Breast epithelium (tissue), 4 donors: ENCODE results near the gene HOXB7. TPM values are rescaled to one million over a fixed set of nuclear protein-coding genes. Genes with fewer than 3 reads are reported as not detected.

Source experiments
- DNase-seq, 2 donors: peaks; one replicate each; pipeline ENCODE4 v3.0.0-alpha.2; 2019; ENCODE audit warnings: low spot score in 2 of 2
- H3K27ac ChIP-seq, 2 donors: fragments of 200-600 bp; sonication (generic) in 1 of 2; one replicate each; pipeline ENCODE4 v1.5.1; 2016 to 2019; ENCODE audit warnings: mild to moderate bottlenecking in 1 of 2
- H3K27me3 ChIP-seq, 2 donors: fragments of 200-600 bp; sonication (generic) in 1 of 2; one replicate each; pipeline versions ENCODE4 v1.5.1 to v1.6.0; 2017 to 2019; ENCODE audit warnings: control low read depth in 1 of 2, mild to moderate bottlenecking in 1 of 2
- H3K36me3 ChIP-seq: fragments of 200-600 bp; one replicate; pipeline ENCODE4 v1.5.1; 2019
- H3K4me1 ChIP-seq, 2 donors: fragments of 200-600 bp; sonication (generic); one replicate each; pipeline ENCODE4 v1.5.1; 2016 to 2019; ENCODE audit warnings: control low read depth in 1 of 2
- H3K4me3 ChIP-seq, 3 donors: fragments of 200-600 bp; sonication (generic); 1 replicate in 2 of 3; 2 replicates in 1 of 3; pipeline ENCODE4 v1.5.1; 2016 to 2019; ENCODE audit warnings: mild to moderate bottlenecking in 3 of 3, moderate library complexity in 2 of 3
- H3K9me3 ChIP-seq, 2 donors: fragments of 200-600 bp; sonication (generic) in 1 of 2; one replicate each; pipeline ENCODE4 v1.5.1; 2016 to 2019; ENCODE audit warnings: control low read depth in 1 of 2
- CTCF ChIP-seq, 3 donors: fragments of 450-650 bp; IDR thresholded peaks; one replicate each; pipeline ENCODE4 v1.5.1; 2016 to 2017; ENCODE audit warnings: antibody characterized with exemption in 3 of 3, mild to moderate bottlenecking in 3 of 3, moderate library complexity in 3 of 3
- POLR2A ChIP-seq: fragments of 450-650 bp; IDR thresholded peaks from one replicate; pipeline ENCODE4 v1.6.1; 2016; ENCODE audit warnings: antibody characterized with exemption, mild to moderate bottlenecking, moderate library complexity
- POLR2AphosphoS5 ChIP-seq, 3 donors: sonication (generic); formaldehyde crosslinking; IDR thresholded peaks; one replicate each; pipeline ENCODE4 v1.6.1; 2017; ENCODE audit warnings: antibody characterized with exemption in 3 of 3
- intact Hi-C: fragments of 100-400 bp; cut with DNase I; formaldehyde crosslinking; loops from one replicate; pipeline ENCODE4 v1.15.1; 2023; ENCODE audit warnings: low total_unique reads
- total RNA-seq, 3 donors: library from RNA; depleted of rRNA; stranded (reverse); fragments of >200 nt; gene quantifications; one replicate each; pipeline ENCODE4 v1.1.0, GENCODE V29; 2016

The HOXB7 gene
- total RNA-seq, 3 donors from 2014 or later = 1.5 to 16.8 (median 4.3) TPM

GRCh38 chr17:48590607-48591161 lies 20.1 kb downstream of the HOXB7 start:
- Histone ChIP-seq H3K9me3 (no peaks in the 10 kb centered on the region), H3K27me3 (peaks cover 0 to 78% of the 10 kb centered on the region in 2 donors), H3K4me1 (no peaks in the 10 kb centered on the region), H3K4me3 (no peak overlapping the region), H3K36me3 (no peaks in the 10 kb centered on the region), H3K27ac (no peak overlapping the region)
- DNase-seq = no peak
- TF ChIP-seq CTCF (IDR thresholded peaks at IDR 0.05) (no peak), POLR2A (no peak), POLR2AphosphoS5 (IDR thresholded peaks at IDR 0.05) (no peak)
- intact Hi-C loops = loop anchor here (5.0 kb wide), 1 partner anchor 98 kb away; no protein-coding TSS in a partner anchor

GRCh38 chr17:48589831-48590606 lies 20.8 kb downstream of the HOXB7 start, which contains the start of gene HOXB3:
HOXB3 (minus strand) TSS chr17:48590241; CDS start chr17:48552474, 37,767 bp downstream.
- peak within 1 kb of the TSS in 1 of 3 donors; percentile 7 for H3K4me3 ChIP-seq
- no peaks in the 10 kb centered on the region for H3K36me3 ChIP-seq
- DNase-seq = no peak
- H3K27me3 ChIP-seq = peaks cover 0 to 74% of the 10 kb centered on the region in 2 donors
- H3K27ac ChIP-seq = no peak within 1 kb of the TSS
- TF ChIP-seq CTCF (IDR thresholded peaks at IDR 0.05) = no peak
- TF ChIP-seq POLR2A = no peak
- no peak for TF ChIP-seq POLR2AphosphoS5 (IDR thresholded peaks at IDR 0.05)
- H3K4me1 ChIP-seq = no peaks in the 10 kb centered on the region
- no peaks in the 10 kb centered on the region for H3K9me3 ChIP-seq
- intact Hi-C loops = loop anchor here (5.0 kb wide), 1 partner anchor 98 kb away; no protein-coding TSS in a partner anchor

- peaks cover 0 to 74% of the 10 kb centered on the region in 2 donors for H3K27me3 ChIP-seq
- no peak overlapping the region for H3K4me3 ChIP-seq
- H3K27ac ChIP-seq = no peak overlapping the region
- TF ChIP-seq POLR2AphosphoS5 (IDR thresholded peaks at IDR 0.05) = no peak
- TF ChIP-seq POLR2A = no peak
- no peak for TF ChIP-seq CTCF (IDR thresholded peaks at IDR 0.05)
- no peak for DNase-seq
- intact Hi-C loops = no loop called here
- no peaks in the 10 kb centered on the region for H3K4me1 ChIP-seq
- no peaks in the 10 kb centered on the region for H3K9me3 ChIP-seq
- H3K36me3 ChIP-seq = no peaks in the 10 kb centered on the region
Measured at GRCh38 chr17:48589060-48589830, 21.6 kb downstream of the HOXB7 start.

DNA sequence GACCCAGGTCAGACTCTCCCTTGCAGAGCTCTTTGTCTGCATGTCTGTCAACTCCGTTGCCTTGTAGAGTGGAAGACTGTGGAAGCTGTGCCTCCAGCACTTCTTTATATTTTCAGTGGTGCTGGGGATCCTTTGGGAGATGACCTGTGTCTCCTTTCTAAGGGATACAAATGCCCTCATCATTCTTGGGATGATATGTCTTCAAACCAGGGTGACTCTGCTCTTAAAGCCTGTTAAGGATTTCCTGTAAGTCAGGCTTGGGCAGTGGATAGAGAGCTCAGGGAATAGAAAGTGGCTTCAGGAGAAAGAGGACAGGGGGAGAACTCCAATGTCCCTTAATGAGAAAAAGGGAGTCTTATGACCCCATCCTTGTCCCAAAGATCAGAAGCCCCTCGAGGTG lies 22.3 kb downstream of the HOXB7 start:
- H3K4me1 ChIP-seq = no peaks in the 10 kb centered on the region
- no peak overlapping the region for H3K4me3 ChIP-seq
- no peaks in the 10 kb centered on the region for H3K9me3 ChIP-seq
- H3K36me3 ChIP-seq = no peaks in the 10 kb centered on the region
- intact Hi-C loops = no loop called here
- H3K27ac ChIP-seq = no peak overlapping the region
- DNase-seq = no peak
- TF ChIP-seq POLR2A = no peak
- no peak for TF ChIP-seq POLR2AphosphoS5 (IDR thresholded peaks at IDR 0.05)
- TF ChIP-seq CTCF (IDR thresholded peaks at IDR 0.05) = no peak
- peaks cover 0 to 76% of the 10 kb centered on the region in 2 donors for H3K27me3 ChIP-seq
